ENCODE results near the gene HIC1.

The HIC1 gene

GRCh38 chr17:2022647-2023240 is 32.2 kb upstream of the HIC1 start:
- no peak overlapping the region for H2AFZ ChIP-seq (ENCODE audit: low read depth)
- no peak for TF ChIP-seq CTCF (conservative IDR thresholded peaks at IDR 0.05; ENCODE audit: low read depth, low read length)
- no peak overlapping the region for H3K4me3 ChIP-seq (IDR thresholded peaks at IDR 0.05; ENCODE audit: insufficient read depth, low read depth, low read length)
- H3K36me3 ChIP-seq (ENCODE audit: insufficient read depth): no peaks in the 10 kb centered on the region
- H3K4me1 ChIP-seq (ENCODE audit: low read depth, poor library complexity, severe bottlenecking): peaks cover 8% of the 10 kb centered on the region
- H3K4me2 ChIP-seq: no peak overlapping the region
- no peak overlapping the region for H3K9ac ChIP-seq
- no peak overlapping the region for H3K27ac ChIP-seq
- H3K27me3 ChIP-seq (ENCODE audit: insufficient read depth, low read depth): peaks cover 39% of the 10 kb centered on the region; the same call in 1 of the 2 replicates
- no peaks in the 10 kb centered on the region for H3K79me2 ChIP-seq (ENCODE audit: insufficient read depth, low read depth)
- no peaks in the 10 kb centered on the region for H4K20me1 ChIP-seq (ENCODE audit: insufficient read depth)

GRCh38 chr17:2023256-2023655 is 31.6 kb upstream of the HIC1 start:
- H3K36me3 ChIP-seq (ENCODE audit: insufficient read depth): no peaks in the 10 kb centered on the region
- H3K4me1 ChIP-seq (ENCODE audit: low read depth, poor library complexity, severe bottlenecking): peaks cover 3% of the 10 kb centered on the region
- no peak for TF ChIP-seq CTCF (conservative IDR thresholded peaks at IDR 0.05; ENCODE audit: low read depth, low read length)
- H4K20me1 ChIP-seq (ENCODE audit: insufficient read depth): no peaks in the 10 kb centered on the region
- no peak overlapping the region for H3K4me3 ChIP-seq (IDR thresholded peaks at IDR 0.05; ENCODE audit: insufficient read depth, low read depth, low read length)
- no peaks in the 10 kb centered on the region for H3K79me2 ChIP-seq (ENCODE audit: insufficient read depth, low read depth)
- peaks cover 37% of the 10 kb centered on the region; the same call in 1 of the 2 replicates for H3K27me3 ChIP-seq (ENCODE audit: insufficient read depth, low read depth)
- no peak overlapping the region for H3K27ac ChIP-seq
- no peak overlapping the region for H2AFZ ChIP-seq (ENCODE audit: low read depth)
- H3K9ac ChIP-seq: no peak overlapping the region
- H3K4me2 ChIP-seq: no peak overlapping the region

GRCh38 chr17:2023692-2024571 is 31.0 kb upstream of the HIC1 start:
- Histone ChIP-seq H2AFZ (ENCODE audit: low read depth) (no peak overlapping the region), H3K4me2 (no peak overlapping the region), H3K9ac (no peak overlapping the region), H3K4me3 (IDR thresholded peaks at IDR 0.05; ENCODE audit: insufficient read depth, low read depth, low read length) (no peak overlapping the region), H4K20me1 (ENCODE audit: insufficient read depth) (no peaks in the 10 kb centered on the region), H3K4me1 (ENCODE audit: low read depth, poor library complexity, severe bottlenecking) (no peaks in the 10 kb centered on the region), H3K36me3 (ENCODE audit: insufficient read depth) (no peaks in the 10 kb centered on the region), H3K79me2 (ENCODE audit: insufficient read depth, low read depth) (no peaks in the 10 kb centered on the region), H3K27me3 (ENCODE audit: insufficient read depth, low read depth) (peaks cover 35% of the 10 kb centered on the region; the same call in 1 of the 2 replicates), H3K27ac (no peak overlapping the region)
- TF ChIP-seq CTCF (conservative IDR thresholded peaks at IDR 0.05; ENCODE audit: low read depth, low read length): no peak

- H3K27me3 ChIP-seq (ENCODE audit: insufficient read depth, low read depth): peaks cover 35% of the 10 kb centered on the region; the same call in 1 of the 2 replicates
- no peak overlapping the region for H3K27ac ChIP-seq
- H3K36me3 ChIP-seq (ENCODE audit: insufficient read depth): no peaks in the 10 kb centered on the region
- H3K4me2 ChIP-seq: no peak overlapping the region
- no peak overlapping the region; the same call in 1 of the 2 replicates for H2AFZ ChIP-seq (ENCODE audit: low read depth)
- H3K9ac ChIP-seq: no peak overlapping the region
- H3K4me3 ChIP-seq (IDR thresholded peaks at IDR 0.05; ENCODE audit: insufficient read depth, low read depth, low read length): no peak overlapping the region
- no peaks in the 10 kb centered on the region for H3K79me2 ChIP-seq (ENCODE audit: insufficient read depth, low read depth)
- peaks cover 3% of the 10 kb centered on the region for H3K4me1 ChIP-seq (ENCODE audit: low read depth, poor library complexity, severe bottlenecking)
- no peak for TF ChIP-seq CTCF (conservative IDR thresholded peaks at IDR 0.05; ENCODE audit: low read depth, low read length)
- no peaks in the 10 kb centered on the region for H4K20me1 ChIP-seq (ENCODE audit: insufficient read depth)
Observed at GRCh38 chr17:2024572-2025219, 30.2 kb upstream of the HIC1 start.
